ENCODE measurements around the gene MAGI2.
"Not testable (repeated sequence)": the region's sequence is repeated elsewhere in the genome, so short reads cannot be mapped to it uniquely, and the experiment has no call there.

The MAGI2 gene

DNA sequence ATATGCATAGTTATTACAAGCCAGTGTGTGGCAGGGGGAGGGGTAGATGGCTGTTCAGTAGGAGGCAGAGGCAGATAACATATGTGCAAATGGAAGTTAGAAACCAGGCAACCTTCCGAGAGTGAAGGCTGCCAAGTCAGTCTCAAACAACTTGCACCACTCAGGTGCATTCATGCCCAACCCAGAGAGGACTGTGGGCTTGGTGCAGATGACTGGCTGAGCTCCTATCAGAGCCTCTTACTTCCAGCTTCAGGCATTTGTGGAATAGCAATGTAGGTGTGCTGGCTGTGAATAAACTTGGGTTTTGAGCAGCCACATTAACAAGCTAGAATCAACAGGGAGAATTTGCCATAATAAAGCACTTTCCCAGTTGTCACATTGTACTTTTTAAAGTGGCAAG lies 865.1 kb downstream of the MAGI2 start:
- DNase-seq = no peak

DNA sequence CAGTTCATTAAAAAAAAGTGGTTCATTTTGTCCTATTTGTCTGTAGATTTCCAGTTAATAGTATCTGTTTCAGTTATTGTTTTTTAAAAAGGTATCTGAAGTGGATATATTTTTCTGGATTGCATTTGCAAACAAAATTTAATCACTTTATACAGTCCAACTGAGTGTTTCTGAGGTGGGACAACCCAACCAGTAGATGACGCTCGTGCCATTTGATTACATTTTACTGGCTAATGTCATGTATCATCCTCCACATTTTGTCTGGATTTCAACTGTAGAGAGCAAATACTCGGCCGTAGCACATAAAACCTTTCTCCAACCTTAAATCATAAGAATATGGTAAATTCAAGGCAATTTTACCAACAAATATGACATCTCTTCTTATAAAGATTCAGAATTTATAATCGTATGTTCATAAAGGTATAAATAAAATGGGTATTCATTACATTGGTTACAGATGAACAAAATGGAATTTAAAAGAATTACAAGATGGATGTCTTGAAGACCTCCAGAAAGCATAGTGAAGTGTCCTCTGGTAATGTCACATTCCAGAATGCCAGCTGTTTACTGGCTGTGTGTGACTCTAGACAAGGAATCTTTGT lies 865.9 kb downstream of the MAGI2 start:
- DNase-seq = peak; percentile 87

DNA sequence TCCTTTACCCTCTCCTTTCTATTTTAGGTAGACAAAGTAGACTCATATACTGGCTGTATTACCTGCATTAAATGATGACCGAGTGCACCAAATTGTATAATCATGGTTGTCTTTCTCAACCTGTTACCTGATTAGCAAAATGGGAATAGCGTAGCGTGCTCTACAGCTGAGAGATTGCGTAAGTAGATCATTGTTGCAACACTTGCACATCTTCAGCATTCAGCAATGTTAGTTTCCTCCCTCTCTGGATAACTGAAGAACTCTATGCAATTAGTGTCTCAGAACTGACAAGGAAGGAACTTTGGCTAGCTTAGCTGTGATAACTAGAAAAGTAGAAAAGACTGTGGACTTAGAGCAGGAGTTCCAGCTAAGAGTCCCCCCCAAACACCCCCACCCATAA lies 867.5 kb downstream of the MAGI2 start:
- DNase-seq = no peak

DNA sequence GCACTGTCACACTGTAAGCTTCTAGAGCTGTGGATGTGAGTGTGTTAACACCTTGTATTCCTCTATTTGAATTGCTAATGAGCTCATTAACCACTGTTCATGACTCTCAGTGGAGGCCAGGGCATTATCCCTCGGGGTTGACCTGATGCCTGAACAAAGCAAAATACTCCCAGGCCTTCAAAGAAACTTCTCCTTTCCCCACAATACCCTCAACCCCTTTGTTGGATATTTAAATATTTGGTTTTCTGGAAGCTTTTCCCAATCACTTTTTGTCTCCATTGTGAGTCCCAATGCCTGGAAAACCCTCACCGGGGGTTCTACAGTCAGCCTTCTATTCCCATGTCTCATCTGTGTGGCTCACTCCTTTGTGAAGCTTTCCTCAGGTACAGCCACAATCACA lies 874.8 kb downstream of the MAGI2 start:
- DNase-seq = no peak

DNA sequence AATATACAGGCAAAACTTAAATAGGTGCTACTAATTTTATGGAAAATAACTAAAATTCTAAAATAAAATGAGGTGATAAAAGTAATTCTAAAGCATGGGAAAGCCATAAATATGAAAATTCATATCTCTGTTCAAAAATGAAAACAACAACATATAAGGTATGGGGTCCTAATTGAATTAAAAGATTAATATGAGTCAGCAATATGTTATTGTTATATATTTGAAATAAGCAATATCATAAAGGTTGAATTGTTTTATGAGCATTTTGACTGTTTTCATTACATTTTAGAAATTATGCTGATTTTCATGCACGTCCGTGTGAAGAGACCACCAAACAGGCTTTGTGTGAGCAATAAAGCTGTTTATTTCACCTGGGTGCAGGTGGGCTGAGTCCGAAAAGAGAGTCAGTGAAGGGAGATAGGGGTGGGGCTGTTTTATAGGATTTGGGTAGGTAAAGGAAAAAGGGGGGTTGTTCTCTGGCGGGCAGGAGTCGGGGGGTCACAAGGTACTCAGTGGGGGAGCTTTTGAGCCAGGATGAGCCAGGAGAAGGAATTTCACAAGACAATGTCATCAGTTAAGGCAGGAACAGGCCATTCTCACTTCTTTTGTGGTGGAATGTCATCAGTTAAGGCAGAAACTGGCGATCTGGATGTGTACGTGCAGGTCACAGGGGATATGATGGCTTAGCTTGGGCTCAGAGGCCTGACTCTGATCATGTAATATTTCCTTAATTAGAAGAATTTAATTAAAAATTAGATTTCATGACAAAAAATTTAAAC lies 876.1 kb downstream of the MAGI2 start:
- not testable (repeated sequence) for DNase-seq

DNA sequence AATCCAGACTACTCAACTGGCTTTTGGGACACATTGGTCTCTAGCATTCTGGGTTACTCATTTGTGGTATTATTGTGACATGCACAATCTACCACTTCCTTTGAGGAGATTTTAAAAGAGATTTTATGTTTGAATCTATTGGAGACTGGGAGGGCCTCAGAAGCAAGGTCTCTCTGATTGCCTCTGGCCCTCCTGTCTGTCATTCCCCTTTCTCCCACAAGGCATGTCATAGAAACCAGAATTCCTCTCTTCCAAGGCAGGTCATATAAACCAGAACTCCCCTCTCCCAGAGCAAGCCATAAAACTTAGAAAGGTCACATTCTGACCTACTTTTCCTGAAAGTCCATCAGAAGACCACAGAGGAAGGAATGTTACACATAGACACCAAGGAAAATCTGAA lies 877.2 kb downstream of the MAGI2 start:
- DNase-seq = no peak

DNA sequence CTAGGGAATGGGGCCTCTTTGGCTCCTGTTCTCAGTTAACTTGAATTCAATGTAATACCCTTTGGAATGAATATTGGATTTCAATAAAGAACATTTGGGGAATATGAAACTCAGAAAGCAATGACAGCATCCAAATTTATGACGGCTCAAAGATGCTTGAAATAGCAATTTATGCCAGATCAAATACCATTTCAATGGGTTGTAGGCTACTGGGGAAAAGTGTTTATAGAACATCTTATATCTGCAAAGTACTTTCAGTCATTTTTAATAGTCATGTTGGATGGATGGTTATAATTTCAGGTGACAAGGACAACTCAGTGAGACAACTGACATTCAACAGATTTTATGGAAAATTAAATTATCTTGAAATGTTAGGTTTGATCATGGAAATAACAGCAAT lies 882.2 kb downstream of the MAGI2 start:
- no peak for DNase-seq

DNA sequence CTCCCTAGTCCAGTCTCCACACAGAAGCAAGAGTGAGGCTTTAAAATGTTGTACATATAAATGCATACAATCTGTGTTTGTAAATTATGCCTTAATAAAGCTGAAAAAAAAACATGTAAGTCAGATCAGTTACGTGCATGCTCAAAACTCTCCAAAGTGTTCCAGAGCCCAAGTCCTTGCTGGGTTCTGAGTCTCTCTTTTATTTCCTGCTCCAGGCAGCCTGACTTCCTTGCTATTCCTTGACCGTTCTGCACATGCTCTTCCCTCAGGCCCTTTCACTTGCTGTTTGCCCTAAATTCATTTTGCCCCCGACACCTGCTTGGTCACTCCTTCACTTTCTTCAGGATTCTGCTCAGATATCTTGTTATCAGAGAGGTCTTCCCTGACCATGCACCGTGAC lies 884.8 kb downstream of the MAGI2 start:
- DNase-seq = no peak

DNA sequence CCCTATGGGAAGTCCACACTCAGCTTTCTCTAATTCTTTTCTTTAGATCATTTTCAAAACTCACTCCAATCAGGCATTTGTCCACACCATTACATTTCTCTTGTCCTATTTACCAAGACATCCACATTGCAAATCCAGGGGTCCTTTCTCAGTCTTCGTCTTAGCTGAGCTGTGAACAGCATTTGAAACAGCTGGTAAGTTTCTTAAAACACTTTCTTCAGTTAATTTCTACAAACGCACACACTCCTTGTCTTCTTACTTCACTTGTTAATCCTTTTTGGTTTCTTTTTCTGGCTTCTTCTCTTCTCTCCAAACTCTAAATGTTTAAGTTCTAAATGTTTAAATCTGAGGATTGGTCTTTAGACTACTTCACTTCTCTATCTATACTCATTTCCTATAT lies 885.6 kb downstream of the MAGI2 start:
- no peak for DNase-seq

DNA sequence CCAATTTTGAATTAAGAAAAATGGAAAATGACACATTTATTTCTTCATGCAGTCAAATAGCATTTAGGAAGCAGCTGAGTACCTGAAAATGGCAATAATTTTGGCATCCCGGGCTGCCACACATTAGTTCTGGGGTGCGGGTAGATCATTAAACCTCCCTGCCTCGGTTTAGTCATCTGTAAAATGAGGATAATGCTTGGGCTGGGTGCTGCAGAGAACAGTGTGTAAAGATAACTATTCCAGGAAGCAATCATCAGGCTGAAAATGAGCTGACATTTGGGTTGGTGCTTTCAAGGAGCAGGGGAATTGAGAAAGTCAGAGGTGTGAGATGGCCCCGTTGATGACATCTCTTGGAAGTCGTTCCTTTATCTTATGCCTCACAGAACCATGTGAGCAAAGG lies 887.7 kb downstream of the MAGI2 start:
- DNase-seq = no peak

DNA sequence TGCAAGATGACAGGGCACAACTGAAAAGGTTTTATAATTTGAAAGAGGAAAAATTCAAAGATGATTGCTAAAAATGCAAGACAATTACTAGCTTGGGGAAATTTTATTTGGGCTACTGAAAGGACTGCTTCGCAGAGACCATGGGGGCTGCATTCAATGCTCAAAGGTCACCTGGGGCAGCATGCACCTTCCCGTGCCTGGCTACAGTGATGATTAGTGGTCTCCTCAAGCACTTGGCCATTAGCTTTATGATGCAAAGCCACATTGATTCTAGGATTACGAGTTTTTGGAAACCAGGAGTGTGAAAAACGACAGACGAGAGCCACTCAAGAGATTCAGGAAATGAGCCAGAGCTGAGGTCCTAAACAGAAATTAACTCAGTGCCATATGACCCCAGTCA lies 890.3 kb downstream of the MAGI2 start:
- DNase-seq = no peak

DNA sequence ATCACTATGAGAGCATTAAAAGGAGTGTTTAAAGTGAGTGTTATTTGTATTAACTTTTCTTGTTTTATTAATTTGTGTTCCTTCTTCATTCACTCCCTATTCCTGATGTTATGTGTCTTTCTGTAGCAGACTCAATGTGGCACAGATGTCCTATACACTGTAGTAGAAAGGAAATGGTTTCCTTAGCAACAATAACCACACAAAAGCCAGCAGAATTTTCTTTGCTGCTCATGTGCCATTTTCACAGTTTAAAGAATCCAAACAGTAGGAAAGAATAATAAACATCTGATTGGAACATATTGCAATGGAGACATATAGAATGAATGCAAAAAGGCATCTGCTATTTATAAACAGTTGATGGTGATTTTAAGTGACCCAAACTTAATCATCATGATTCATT lies 891.3 kb downstream of the MAGI2 start:
- no peak for DNase-seq

DNA sequence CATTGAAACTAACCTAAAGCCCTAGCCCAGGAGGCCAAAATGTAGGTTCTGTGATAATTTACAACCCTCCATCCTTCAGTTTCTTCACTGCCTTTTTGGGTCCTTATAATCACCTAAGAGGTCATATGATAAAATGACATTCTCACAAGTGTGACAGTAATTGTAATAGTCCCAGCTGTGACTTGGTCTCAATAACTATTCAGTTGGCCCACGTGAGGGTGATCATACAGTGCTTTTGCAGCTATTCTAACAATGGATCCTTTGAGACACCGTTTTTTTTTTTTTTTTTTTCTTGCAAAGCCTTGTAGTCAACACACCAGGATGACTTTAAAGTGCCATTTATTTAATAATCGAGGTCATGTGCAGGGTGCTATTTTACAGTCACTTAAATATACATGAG lies 894.9 kb downstream of the MAGI2 start:
- DNase-seq = no peak

DNA sequence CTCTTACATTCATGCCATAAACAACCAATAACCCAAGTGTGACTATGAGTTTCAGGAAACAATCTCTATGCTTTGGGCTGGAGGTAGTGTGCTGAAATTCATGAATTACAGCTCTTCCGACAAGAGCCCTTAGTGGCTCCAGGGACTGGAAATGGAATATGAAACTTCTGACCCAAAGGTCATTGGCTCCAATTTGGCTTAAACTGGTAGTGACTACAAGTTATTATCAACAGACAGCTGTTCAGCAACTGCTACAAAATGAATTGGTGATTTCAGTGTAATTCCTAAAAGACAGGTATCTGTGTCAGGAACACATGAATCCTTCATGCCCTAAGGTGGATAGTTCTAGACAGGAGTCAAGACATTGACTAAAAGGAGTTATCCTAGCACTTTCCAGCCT lies 909.5 kb downstream of the MAGI2 start:
- no peak for DNase-seq

DNA sequence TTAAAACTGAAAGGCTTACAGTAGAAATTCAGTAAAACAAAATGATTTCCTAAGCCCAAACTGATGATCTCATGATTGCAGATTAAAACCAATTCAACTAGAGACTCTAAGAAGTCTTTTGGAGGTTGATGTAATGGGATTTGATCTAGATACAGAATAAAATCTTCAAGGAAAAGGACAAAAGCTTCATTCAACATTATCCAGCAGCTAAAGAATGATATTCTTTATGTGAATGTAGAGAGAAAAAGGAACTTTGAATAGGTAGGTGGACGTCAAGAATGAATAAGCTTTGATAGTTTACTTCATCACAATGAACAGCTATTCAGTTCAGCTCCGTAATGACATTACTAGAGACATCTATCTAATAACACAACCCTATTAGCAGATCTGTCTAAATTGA lies 910.5 kb downstream of the MAGI2 start:
- DNase-seq = no peak

DNA sequence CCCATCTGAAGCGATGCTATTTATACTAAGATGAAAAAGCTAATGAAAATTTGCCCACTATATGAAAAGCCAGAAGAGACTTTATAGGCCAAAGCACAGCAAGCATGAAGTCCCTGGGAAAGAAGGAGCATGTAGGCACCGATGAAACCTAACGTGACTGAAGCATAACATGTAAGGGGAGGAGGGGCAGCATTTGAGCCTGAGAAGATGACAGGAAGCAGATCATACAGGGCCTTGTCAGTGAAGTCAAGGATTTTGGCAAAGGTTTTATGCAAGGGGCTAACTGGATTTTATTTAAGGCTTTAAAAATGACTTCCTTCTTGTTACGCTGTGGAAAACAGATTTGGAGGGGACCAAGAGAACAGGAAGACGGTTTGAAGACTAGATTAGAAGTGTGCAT lies 910.9 kb downstream of the MAGI2 start:
- DNase-seq = no peak

DNA sequence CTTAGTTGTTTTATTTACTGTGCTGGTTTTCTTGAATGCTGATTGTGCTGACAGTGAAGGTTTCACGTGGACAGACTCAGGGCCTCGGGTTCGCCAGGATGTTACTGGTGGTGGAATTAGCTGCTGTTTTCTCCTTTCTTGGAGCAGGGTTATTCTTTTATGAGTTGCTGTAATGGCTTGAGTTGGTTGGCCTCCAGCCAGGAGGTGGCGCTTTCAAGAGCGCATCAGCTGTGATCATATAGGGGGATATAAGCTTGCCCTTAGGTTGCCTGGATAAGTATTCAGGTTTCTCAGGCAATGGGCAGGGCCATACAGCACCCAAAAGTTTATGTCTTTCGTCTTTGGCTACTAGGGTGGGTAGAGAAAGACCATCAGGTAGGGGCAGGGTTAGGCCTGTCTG lies 913.6 kb downstream of the MAGI2 start:
- no peak for DNase-seq

DNA sequence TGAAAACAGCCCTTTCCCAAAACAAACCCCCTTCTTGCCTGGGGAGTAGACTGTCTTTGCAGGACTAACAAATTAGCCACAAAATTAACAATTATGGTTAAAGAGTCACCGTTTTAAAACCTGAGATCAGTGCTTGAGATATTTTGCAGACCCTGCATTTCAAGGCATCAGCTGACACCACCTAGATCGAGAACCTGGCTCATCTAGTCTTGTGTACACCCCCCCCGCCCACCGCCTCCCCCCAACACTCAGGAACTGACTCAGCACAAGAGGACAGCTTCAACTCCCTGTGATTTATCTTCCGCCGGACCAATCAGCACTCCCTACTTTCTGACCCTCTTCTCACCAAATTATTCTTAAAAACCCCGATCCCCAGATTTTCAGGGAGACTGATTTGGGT lies 917.8 kb downstream of the MAGI2 start:
- no peak for DNase-seq

DNA sequence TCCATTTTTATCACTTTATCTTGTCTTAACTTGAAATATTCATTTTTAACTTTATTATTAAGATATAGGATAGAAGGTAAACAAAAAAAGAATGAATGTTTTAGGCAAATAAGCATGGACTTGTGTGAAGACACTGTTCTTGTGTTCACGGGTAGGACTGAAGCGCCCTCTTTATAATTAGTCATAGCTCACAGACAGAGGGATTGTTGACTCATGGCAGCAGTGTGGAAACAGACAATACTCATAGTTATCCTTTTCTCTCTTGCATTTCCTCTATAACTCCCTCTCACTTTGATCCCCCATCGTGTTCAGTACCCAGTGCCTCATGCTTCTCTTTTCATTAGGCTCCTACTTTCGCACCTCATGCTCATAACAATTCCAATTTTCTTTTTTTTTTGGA lies 923.1 kb downstream of the MAGI2 start:
- no peak for DNase-seq

DNA sequence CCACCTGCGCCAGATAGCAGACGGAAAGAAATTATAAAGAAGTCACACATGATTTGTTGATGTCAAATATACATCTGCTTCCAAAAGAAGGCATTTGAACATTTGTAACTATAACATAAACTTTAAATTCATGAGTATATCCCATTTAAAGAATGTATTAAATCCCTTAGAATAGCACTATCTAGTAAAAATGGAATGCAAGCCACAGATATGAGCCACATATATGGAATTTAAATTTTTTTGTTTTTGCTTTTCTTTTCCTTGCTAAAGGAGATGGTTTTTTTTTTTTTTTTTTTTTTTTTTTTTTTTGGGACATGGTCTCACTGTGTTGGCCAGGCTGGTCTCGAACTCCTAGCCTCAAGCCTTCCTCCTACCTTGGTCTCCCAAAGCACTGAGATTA lies 924.1 kb downstream of the MAGI2 start:
- DNase-seq = no peak

DNA sequence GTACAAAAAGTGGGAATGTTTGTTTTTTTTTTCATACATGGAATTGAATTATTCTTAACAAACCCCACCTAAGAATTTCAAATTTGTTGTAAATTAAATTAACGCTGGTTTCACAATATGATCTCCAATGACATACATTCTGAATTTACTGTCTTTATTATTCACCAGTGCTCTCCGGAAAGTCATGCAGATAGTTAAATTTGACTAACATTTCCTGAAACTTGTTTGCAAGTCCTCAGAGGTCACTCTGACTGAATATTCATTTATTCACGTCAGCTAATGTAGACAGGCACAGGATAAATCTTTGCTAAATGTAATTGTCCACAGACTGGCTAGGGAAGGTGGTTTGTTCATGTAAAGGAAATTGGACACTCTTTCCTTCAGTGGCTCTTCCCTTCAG lies 924.5 kb downstream of the MAGI2 start:
- DNase-seq = no peak

DNA sequence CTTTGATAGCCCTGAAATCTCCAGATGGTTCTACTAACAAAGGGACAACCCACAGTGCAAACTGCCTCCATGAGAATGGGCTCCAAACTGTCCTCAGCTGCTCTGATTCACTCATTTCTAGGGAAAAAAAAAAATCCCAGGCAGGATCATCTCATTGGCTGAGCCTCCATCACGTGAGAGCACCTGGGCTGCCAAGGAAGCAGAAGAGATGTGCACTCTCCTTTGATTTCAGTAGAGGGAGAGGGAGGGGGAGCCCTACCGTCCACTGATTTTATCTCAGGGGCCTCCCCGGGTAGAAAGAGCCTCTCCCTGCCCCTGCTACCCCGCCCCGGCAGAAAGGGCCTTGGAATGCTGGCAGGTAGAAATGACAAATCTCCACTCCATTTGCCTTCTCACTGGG lies 929.5 kb downstream of the MAGI2 start:
- no peak for DNase-seq

DNA sequence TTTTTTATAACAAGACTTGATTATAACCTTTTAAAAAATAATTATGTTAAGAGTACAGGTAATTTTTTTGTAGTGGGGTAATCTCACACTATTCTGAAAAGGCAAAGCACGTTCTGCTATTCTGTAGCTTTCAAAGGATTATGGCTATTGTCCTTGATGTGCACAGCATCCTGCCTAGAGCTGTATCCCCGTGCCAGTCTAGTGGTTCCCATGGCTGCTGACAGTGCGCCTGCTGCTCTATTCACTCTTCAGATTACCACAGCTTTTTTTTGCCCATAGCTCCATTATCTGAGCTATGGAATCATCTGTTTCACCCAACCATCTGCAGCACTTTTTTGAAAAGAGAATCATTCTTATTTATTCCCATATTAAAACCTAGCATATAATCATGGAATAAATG lies 931.5 kb downstream of the MAGI2 start:
- DNase-seq = no peak

DNA sequence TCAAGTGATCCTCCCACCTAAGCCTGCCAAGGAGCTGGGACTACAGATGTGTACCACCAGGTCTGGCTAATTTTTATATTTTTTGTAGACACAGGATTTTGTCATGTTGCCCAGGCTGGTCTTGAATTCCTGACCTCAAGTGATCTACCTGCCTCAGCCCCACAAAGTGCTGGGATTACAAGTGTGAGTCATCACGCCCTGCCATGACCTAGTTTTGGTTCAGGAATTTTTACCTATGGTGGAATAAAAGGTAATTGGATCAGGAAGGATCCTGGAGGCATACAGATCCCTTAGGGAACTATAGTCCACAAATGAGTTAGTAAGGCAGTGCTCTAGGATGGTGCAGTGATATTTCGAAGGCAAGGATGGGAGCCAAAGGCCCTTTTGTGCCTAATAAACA lies 937.0 kb downstream of the MAGI2 start:
- DNase-seq = no peak

DNA sequence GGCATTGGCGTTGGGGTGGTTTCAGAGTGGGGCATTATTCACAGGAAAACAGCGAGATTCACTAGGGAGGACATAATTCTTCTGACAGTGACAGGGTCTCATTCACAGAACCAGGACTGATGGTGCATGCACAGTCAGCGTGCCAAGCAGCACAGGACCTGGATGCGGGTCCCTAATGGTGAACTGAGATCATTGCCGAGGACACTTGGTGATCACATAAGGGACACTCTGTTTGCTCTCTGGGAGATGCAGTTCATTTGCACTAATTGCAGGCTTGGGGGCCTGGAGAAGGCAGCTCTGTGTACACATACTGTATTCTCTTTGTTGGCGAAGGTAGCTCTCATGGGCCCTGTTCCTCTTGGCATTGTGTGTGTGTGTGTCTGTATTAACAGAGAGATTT lies 938.8 kb downstream of the MAGI2 start:
- DNase-seq = no peak
